ENCODE measurements around the gene UBE2N. TPM values are rescaled to one million over a fixed set of nuclear protein-coding genes. Genes with fewer than 3 reads are reported as not detected.

Gene UBE2N
- total RNA-seq, 1 donor from 2014 or later, result 150 TPM

- Mint-ChIP-seq H3K4me1 (ENCODE audit: unreplicated experiment) (peaks cover 3% of the 10 kb centered on the region), H3K36me3 (ENCODE audit: low read depth, unreplicated experiment) (no peaks in the 10 kb centered on the region), H3K9me3 (ENCODE audit: unreplicated experiment) (no peaks in the 10 kb centered on the region), H3K27me3 (ENCODE audit: unreplicated experiment) (no peaks in the 10 kb centered on the region), H3K27ac (ENCODE audit: unreplicated experiment) (no peak overlapping the region), H3K4me3 (ENCODE audit: unreplicated experiment) (no peak overlapping the region)
- TF ChIP-seq, protein P1, sequence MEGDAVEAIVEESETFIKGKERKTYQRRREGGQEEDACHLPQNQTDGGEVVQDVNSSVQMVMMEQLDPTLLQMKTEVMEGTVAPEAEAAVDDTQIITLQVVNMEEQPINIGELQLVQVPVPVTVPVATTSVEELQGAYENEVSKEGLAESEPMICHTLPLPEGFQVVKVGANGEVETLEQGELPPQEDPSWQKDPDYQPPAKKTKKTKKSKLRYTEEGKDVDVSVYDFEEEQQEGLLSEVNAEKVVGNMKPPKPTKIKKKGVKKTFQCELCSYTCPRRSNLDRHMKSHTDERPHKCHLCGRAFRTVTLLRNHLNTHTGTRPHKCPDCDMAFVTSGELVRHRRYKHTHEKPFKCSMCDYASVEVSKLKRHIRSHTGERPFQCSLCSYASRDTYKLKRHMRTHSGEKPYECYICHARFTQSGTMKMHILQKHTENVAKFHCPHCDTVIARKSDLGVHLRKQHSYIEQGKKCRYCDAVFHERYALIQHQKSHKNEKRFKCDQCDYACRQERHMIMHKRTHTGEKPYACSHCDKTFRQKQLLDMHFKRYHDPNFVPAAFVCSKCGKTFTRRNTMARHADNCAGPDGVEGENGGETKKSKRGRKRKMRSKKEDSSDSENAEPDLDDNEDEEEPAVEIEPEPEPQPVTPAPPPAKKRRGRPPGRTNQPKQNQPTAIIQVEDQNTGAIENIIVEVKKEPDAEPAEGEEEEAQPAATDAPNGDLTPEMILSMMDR (IDR thresholded peaks at IDR 0.05; ENCODE audit: unreplicated experiment), result no peak
- no peak for DNase-seq (ENCODE audit: low spot score)
Measured at GRCh38 chr12:93363841-93364297, 77.9 kb downstream of the UBE2N start.

GRCh38 chr12:93361151-93361919 lies 80.4 kb downstream of the UBE2N start:
- TF ChIP-seq, protein P1 (IDR thresholded peaks at IDR 0.05; ENCODE audit: unreplicated experiment), result no peak
- no peaks in the 10 kb centered on the region for H3K27me3 Mint-ChIP-seq (ENCODE audit: unreplicated experiment)
- H3K27ac Mint-ChIP-seq (ENCODE audit: unreplicated experiment), result no peak overlapping the region
- no peak overlapping the region for H3K4me3 Mint-ChIP-seq (ENCODE audit: unreplicated experiment)
- no peaks in the 10 kb centered on the region for H3K36me3 Mint-ChIP-seq (ENCODE audit: low read depth, unreplicated experiment)
- no peak for DNase-seq (ENCODE audit: low spot score)
- no peaks in the 10 kb centered on the region for H3K9me3 Mint-ChIP-seq (ENCODE audit: unreplicated experiment)
- peaks cover 3% of the 10 kb centered on the region for H3K4me1 Mint-ChIP-seq (ENCODE audit: unreplicated experiment)

DNA sequence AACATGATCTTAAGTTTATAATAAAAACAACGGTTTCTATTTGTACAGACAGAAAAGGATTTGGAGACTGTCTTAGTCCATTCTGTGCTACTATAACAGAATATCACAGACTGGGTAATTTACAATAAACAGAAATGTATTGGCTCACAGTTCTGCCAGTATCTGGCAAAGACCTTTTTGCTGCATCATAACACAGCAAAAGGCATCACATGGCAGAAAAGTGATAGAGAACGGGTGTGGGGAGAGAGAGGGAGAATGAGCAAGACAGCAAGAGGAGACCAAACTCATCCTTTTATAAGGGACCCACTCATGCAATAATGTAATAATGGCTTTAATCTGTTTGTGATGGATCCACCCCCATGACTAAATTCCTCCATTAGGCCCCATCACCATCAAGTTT lies 81.1 kb downstream of the UBE2N start:
- TF ChIP-seq, protein P1 (IDR thresholded peaks at IDR 0.05; ENCODE audit: unreplicated experiment), result no peak
- DNase-seq (ENCODE audit: low spot score), result no peak
- Mint-ChIP-seq H3K4me1 (ENCODE audit: unreplicated experiment) (peaks cover 3% of the 10 kb centered on the region), H3K4me3 (ENCODE audit: unreplicated experiment) (no peak overlapping the region), H3K27ac (ENCODE audit: unreplicated experiment) (no peak overlapping the region), H3K27me3 (ENCODE audit: unreplicated experiment) (no peaks in the 10 kb centered on the region), H3K36me3 (ENCODE audit: low read depth, unreplicated experiment) (no peaks in the 10 kb centered on the region), H3K9me3 (ENCODE audit: unreplicated experiment) (no peaks in the 10 kb centered on the region)

GRCh38 chr12:93358821-93359220 lies 82.9 kb downstream of the UBE2N start:
- TF ChIP-seq, protein P1 (IDR thresholded peaks at IDR 0.05; ENCODE audit: unreplicated experiment), result no peak
- DNase-seq (ENCODE audit: low spot score), result no peak
- Mint-ChIP-seq H3K36me3 (ENCODE audit: low read depth, unreplicated experiment) (no peaks in the 10 kb centered on the region), H3K4me3 (ENCODE audit: unreplicated experiment) (no peak overlapping the region), H3K9me3 (ENCODE audit: unreplicated experiment) (no peaks in the 10 kb centered on the region), H3K27ac (ENCODE audit: unreplicated experiment) (no peak overlapping the region), H3K4me1 (ENCODE audit: unreplicated experiment) (peaks cover 1% of the 10 kb centered on the region), H3K27me3 (ENCODE audit: unreplicated experiment) (no peaks in the 10 kb centered on the region)

DNA sequence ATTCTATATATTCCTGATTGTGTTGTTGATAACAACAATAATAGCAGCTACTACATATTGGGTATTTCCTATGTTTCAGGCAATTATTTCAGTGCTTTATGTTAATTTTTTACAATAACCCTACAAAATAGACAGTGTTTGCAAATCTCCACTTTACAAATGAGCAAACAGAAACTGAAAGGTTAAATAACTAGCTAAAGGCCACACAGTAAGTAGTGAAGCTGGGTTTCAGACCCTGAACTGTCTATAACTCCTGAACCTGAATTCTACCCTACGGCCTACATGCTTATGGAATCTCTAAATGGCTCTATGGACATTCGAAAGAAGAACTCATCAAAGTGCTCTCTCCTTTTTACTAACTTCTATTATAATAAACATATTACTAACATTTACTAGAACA lies 83.7 kb downstream of the UBE2N start:
- DNase-seq (ENCODE audit: low spot score), result no peak
- Mint-ChIP-seq H3K27me3 (ENCODE audit: unreplicated experiment) (no peaks in the 10 kb centered on the region), H3K9me3 (ENCODE audit: unreplicated experiment) (no peaks in the 10 kb centered on the region), H3K27ac (ENCODE audit: unreplicated experiment) (no peak overlapping the region), H3K4me1 (ENCODE audit: unreplicated experiment) (no peaks in the 10 kb centered on the region), H3K36me3 (ENCODE audit: low read depth, unreplicated experiment) (no peaks in the 10 kb centered on the region), H3K4me3 (ENCODE audit: unreplicated experiment) (no peak overlapping the region)
- TF ChIP-seq, protein P1 (IDR thresholded peaks at IDR 0.05; ENCODE audit: unreplicated experiment), result no peak
